Activated CD4-positive, alpha-beta T cell treated with anti-CD3 and anti-CD28 coated beads for 4 hours (primary cell): ENCODE measurements around the gene PTGDR2.

Experiments
- DNase-seq, 2 donors: peaks; one replicate each; pipeline ENCODE4 v3.0.0-alpha.2; 2020

PTGDR2 gene

GRCh38 chr11:60801194-60801593 lies 54.6 kb downstream of the PTGDR2 start:
- DNase-seq = no peak
